Gastrocnemius medialis (tissue), 4 donors: Measurements from ENCODE around the gene VPREB3. TPM values are rescaled to one million over a fixed set of nuclear protein-coding genes. Genes with fewer than 3 reads are reported as not detected.

Experiments
- ATAC-seq, 2 donors: fragments of 150-250 bp; one replicate each; pipeline ENCODE4 v1.9.1; 2016
- DNase-seq, 2 donors: peaks; one replicate each; pipeline ENCODE4 v3.0.0-alpha.2; 2019
- H3K27ac ChIP-seq, 4 donors: fragments of 200-600 bp; sonication (generic); 1 replicate in 1 of 4; 2 replicates in 3 of 4; pipeline ENCODE4 v1.5.1; 2016 to 2018; ENCODE audit warnings: mild to moderate bottlenecking in 2 of 4, moderate library complexity in 1 of 4
- H3K27me3 ChIP-seq, 3 donors: fragments of 200-600 bp; sonication (generic) in 2 of 3; 1 replicate in 1 of 3; 2 replicates in 2 of 3; pipeline versions ENCODE4 v1.5.1 to v1.6.0; 2016 to 2019; ENCODE audit warnings: mild to moderate bottlenecking in 1 of 3, moderate library complexity in 1 of 3
- H3K36me3 ChIP-seq, 2 donors: fragments of 200-600 bp; sonication (generic) in 1 of 2; one replicate each; pipeline ENCODE4 v1.5.1; 2017 to 2018
- H3K4me1 ChIP-seq, 2 donors: fragments of 200-600 bp; sonication (generic) in 1 of 2; one replicate each; pipeline ENCODE4 v1.5.1; 2016 to 2017; ENCODE audit warnings: mild to moderate bottlenecking in 2 of 2
- H3K4me3 ChIP-seq, 4 donors: fragments of 200-600 bp; sonication (generic) in 3 of 4; 1 replicate in 1 of 4; 2 replicates in 3 of 4; pipeline ENCODE4 v1.5.1; 2016 to 2019; ENCODE audit warnings: mild to moderate bottlenecking in 2 of 4
- H3K9me3 ChIP-seq, 3 donors: fragments of 200-600 bp; sonication (generic) in 2 of 3; 1 replicate in 1 of 3; 2 replicates in 2 of 3; pipeline ENCODE4 v1.5.1; 2016 to 2019
- POLR2A ChIP-seq, 2 donors: fragments of 450-650 bp; IDR thresholded peaks; one replicate each; pipeline ENCODE4 v1.6.1; 2017; ENCODE audit warnings: antibody characterized with exemption in 2 of 2, mild to moderate bottlenecking in 2 of 2, moderate library complexity in 2 of 2
- in situ Hi-C, 4 donors: fragments of 200-750 bp; cut with MboI; loops; one replicate each; pipeline versions ENCODE4 v1.15.0 to v1.8.0; 2017; ENCODE audit warnings: low sequenced_read_pairs in 4 of 4
- intact Hi-C: fragments of 100-400 bp; cut with DNase I; formaldehyde crosslinking; loops from one replicate; pipeline ENCODE4 v1.15.1; 2023; ENCODE audit warnings: low total_unique reads
- total RNA-seq, 4 donors: library from RNA; depleted of rRNA; stranded (reverse); fragments of >200 nt; gene quantifications; one replicate each; pipeline versions ENCODE4 v1.1.0 to v1.2.3, GENCODE V29; 2016
- TF ChIP-seq, protein P1 (sequence below), 5 experiments: fragments of 450-650 bp in 3 of 5; fragments of 200-600 bp in 2 of 5; sonication (generic) in 2 of 5; IDR thresholded peaks in 4 of 5; conservative IDR thresholded peaks in 1 of 5; 1 replicate in 4 of 5; 2 replicates in 1 of 5; pipeline ENCODE4 v1.5.1; 2016 to 2019; ENCODE audit warnings: antibody characterized with exemption in 5 of 5, mild to moderate bottlenecking in 3 of 5, moderate library complexity in 3 of 5

VPREB3 gene
- total RNA-seq, 4 donors from 2014 or later, result 1.1 TPM; not detected in 3

DNA sequence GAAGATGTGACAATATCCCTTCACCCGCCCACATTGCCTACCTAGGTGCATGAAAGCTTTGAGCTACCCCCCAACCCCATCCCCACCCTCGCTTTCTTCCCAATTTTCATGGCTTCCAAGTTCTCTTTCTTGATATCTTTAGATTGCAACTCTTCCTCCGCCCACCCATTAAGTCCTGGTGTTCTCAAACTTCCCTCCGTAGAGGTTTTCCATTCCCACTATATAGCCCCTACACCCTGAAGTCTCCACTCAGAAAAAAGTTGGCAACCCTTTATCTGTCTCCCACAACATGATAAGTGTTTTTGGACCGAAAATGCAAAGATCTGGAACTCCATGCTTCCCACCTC, 3.9 kb downstream of the VPREB3 start:
- DNase-seq (no peak), ATAC-seq (no peak)
- intact Hi-C loops, result loop anchor here (2.0 to 5.0 kb wide), 3 partner anchors 16 to 36 kb away; partner anchors contain the start of genes CHCHD10 and SMARCB1
- TF ChIP-seq, protein P1, sequence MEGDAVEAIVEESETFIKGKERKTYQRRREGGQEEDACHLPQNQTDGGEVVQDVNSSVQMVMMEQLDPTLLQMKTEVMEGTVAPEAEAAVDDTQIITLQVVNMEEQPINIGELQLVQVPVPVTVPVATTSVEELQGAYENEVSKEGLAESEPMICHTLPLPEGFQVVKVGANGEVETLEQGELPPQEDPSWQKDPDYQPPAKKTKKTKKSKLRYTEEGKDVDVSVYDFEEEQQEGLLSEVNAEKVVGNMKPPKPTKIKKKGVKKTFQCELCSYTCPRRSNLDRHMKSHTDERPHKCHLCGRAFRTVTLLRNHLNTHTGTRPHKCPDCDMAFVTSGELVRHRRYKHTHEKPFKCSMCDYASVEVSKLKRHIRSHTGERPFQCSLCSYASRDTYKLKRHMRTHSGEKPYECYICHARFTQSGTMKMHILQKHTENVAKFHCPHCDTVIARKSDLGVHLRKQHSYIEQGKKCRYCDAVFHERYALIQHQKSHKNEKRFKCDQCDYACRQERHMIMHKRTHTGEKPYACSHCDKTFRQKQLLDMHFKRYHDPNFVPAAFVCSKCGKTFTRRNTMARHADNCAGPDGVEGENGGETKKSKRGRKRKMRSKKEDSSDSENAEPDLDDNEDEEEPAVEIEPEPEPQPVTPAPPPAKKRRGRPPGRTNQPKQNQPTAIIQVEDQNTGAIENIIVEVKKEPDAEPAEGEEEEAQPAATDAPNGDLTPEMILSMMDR (IDR thresholded peaks at IDR 0.05 in 4 of 5, conservative IDR thresholded peaks at IDR 0.05 in 1 of 5), result no peak
- no peak for TF ChIP-seq POLR2A (IDR thresholded peaks at IDR 0.05)
- in situ Hi-C loops, result no loop called here
- H3K4me3 ChIP-seq, result peak overlapping the region; percentile 62 to 89 (median 76)
- peaks cover 9 to 10% of the 10 kb centered on the region in 2 donors for H3K4me1 ChIP-seq
- H3K36me3 ChIP-seq, result peaks cover 0 to under 1% of the 10 kb centered on the region in 2 donors
- H3K27ac ChIP-seq, result peak overlapping the region; percentile 78 to 89 (median 84)
- no peaks in the 10 kb centered on the region for H3K9me3 ChIP-seq
- no peaks in the 10 kb centered on the region for H3K27me3 ChIP-seq

DNA sequence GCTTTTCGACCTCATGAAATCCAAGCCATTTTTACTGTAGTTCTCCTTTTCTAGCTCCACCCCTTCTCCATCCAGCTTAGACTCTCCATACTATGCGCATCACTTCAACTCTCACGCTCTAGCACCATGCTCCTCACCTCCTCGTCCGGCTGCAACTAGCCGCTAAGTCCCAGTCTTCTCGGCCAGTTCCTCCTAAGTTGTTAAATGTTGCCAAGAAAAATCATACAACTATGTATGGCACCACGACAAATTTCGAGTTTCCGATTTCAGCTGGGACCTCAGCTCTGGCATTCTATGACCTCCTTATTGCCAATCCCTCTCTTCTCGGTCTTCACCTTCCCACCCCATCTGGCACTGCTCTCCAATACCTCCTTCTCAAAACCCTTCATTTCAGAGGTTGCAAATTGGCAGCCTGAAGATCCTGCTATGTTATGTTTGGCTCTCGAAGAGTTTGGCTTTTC, 4.4 kb downstream of the VPREB3 start:
- TF ChIP-seq POLR2A (IDR thresholded peaks at IDR 0.05), result no peak
- TF ChIP-seq, protein P1 (IDR thresholded peaks at IDR 0.05 in 4 of 5, conservative IDR thresholded peaks at IDR 0.05 in 1 of 5), result no peak
- DNase-seq (no peak), ATAC-seq (no peak)
- in situ Hi-C loops (no loop called here), intact Hi-C loops (loop anchor here (2.0 to 5.0 kb wide), 3 partner anchors 17 to 37 kb away; partner anchors contain the start of genes CHCHD10 and SMARCB1)
- Histone ChIP-seq H3K4me3 (peak overlapping the region in 3 of 4 donors; percentile 71 to 89 (median 80)), H3K27ac (peak overlapping the region in 3 of 4 donors; percentile 83 to 89 (median 85)), H3K4me1 (peaks cover 9 to 10% of the 10 kb centered on the region in 2 donors), H3K36me3 (peaks cover 0 to 5% of the 10 kb centered on the region in 2 donors), H3K9me3 (no peaks in the 10 kb centered on the region), H3K27me3 (no peaks in the 10 kb centered on the region)

DNA sequence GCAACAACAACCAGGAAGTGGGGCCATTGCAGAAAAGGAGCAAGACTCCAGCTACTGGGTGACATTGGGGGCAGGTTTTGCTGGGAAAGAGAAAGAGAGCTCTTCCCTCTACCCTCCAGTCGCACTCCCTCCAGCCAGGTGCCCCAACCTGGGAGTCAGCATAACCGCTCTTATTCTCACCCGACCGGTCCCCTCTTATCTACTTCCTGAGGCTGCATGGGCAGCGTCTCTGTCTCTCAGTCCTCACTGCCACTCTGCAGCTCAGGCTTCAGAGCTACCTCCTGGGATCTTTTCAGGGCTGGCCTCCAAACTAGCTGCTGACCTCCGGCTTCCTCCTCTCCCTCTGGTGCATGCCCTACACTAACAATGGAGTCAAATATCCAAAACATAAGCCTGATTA, 8.4 kb downstream of the VPREB3 start:
- in situ Hi-C loops (no loop called here), intact Hi-C loops (no loop called here)
- no peak for DNase-seq
- Histone ChIP-seq H3K27ac (peak overlapping the region in 2 of 4 donors; percentile 85 to 96), H3K27me3 (no peaks in the 10 kb centered on the region), H3K4me1 (peaks cover 27 to 34% of the 10 kb centered on the region in 2 donors), H3K4me3 (no peak overlapping the region), H3K36me3 (peaks cover 0 to 22% of the 10 kb centered on the region in 2 donors), H3K9me3 (no peaks in the 10 kb centered on the region)
- TF ChIP-seq, protein P1 (IDR thresholded peaks at IDR 0.05 in 4 of 5, conservative IDR thresholded peaks at IDR 0.05 in 1 of 5), result no peak
- no peak for TF ChIP-seq POLR2A (IDR thresholded peaks at IDR 0.05)
- ATAC-seq, result no peak

DNA sequence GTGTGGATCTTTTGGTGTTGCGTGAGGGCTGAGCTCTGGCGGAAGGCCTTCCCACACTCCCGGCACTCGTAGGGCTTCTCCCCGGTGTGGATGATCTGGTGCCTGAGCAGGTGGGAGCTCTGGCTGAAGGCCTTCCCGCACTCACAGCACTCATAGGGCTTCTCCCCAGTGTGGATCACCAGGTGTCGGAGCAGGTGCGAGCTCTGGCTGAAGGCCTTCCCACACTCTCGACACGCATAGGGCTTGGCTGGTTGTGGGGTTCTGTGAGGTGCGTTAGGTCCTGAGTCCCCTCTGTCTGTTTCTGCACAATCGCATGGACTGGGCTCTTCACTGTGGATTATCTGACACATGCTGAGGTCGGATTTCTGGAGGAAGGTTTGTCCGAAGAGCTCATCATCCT, 9.7 kb downstream of the VPREB3 start:
- Histone ChIP-seq H3K27me3 (no peaks in the 10 kb centered on the region), H3K9me3 (no peaks in the 10 kb centered on the region), H3K36me3 (peaks cover 0 to 22% of the 10 kb centered on the region in 2 donors), H3K27ac (peak overlapping the region; percentile 79 to 96 (median 86)), H3K4me3 (no peak overlapping the region), H3K4me1 (peaks cover 18 to 23% of the 10 kb centered on the region in 2 donors)
- ATAC-seq, result no peak
- no peak for DNase-seq
- in situ Hi-C loops, result no loop called here
- intact Hi-C loops, result no loop called here
- TF ChIP-seq POLR2A (IDR thresholded peaks at IDR 0.05), result no peak
- TF ChIP-seq, protein P1 (IDR thresholded peaks at IDR 0.05 in 4 of 5, conservative IDR thresholded peaks at IDR 0.05 in 1 of 5), result no peak

GRCh38 chr22:23744001-23744400, 10.2 kb downstream of the VPREB3 start:
- DNase-seq (no peak), ATAC-seq (no peak)
- intact Hi-C loops, result no loop called here
- Histone ChIP-seq H3K27me3 (no peaks in the 10 kb centered on the region), H3K4me3 (no peak overlapping the region), H3K36me3 (peaks cover 0 to 22% of the 10 kb centered on the region in 2 donors), H3K27ac (peak overlapping the region; percentile 79 to 96 (median 86)), H3K4me1 (peaks cover 18 to 23% of the 10 kb centered on the region in 2 donors), H3K9me3 (no peaks in the 10 kb centered on the region)
- in situ Hi-C loops, result no loop called here
- TF ChIP-seq, protein P1 (IDR thresholded peaks at IDR 0.05 in 4 of 5, conservative IDR thresholded peaks at IDR 0.05 in 1 of 5), result no peak
- no peak for TF ChIP-seq POLR2A (IDR thresholded peaks at IDR 0.05)
